WTC11 (cell line): ENCODE measurements around the gene OTOS.

Source experiments
- MXD4 ChIP-seq: fragments of 250-450 bp; sonication (Bioruptor Pico); IDR thresholded peaks from 2 replicates; pipeline ENCODE4 v1.8.0; 2021; ENCODE audit warnings: mild to moderate bottlenecking, moderate library complexity, borderline replicate concordance
- TF ChIP-seq, protein P1 (sequence below): fragments of 200-600 bp; IDR thresholded peaks from 2 replicates; pipeline ENCODE4 v1.8.0; 2022; ENCODE audit warnings: antibody characterized with exemption
- TF ChIP-seq, protein P2 (sequence below): sonication (generic); formaldehyde crosslinking; IDR thresholded peaks from 2 replicates; pipeline ENCODE4 v1.8.0; 2023; ENCODE audit warnings: missing genetic modification reagents

DNA sequence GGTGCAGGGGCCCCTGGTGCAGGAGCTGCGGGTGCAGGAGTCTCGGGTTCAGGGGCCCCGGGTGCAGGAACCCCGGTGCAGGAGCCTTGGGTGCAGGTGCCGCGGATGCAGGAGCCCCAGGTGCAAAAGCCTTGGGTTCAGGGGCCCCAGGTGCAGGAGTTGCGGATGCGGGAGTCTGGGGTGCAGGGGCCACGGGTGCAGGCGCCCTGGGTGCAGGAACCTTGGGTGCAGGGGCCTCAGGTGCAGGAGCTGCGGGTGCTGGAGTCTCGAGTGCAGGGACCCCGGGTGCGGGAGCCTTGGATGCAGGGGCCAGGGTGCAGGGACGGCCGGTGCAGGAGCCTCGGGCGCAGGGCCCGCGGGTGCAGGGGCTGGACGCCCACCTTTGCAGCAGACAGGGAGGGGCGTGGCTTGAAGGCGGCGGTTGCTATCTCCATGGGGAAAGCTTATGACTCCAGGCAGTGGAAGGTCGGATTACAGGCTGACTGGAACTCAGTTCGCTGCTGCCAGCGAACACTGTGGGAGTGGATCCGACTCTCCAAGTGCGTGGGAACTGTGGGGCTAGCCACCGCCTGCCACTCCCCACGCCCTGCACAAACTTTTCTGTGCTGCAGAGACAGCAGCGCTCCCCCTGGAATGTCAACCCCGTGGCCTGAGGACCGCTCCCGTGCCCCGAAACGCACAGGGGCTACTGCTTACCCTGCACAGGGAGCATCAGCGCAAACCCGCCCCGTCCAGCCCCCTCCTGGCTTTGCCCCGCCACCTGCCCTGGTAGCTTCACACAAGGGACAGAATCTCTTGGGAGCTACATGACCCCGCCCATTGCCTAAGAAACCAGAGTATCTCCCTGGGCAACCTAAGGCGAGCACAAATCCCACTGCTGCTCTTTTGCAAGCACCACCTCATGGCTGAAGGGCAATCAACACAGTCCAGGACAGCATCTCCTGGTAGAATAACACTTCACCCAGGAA lies 44.6 kb downstream of the OTOS start:
- TF ChIP-seq, protein P1, sequence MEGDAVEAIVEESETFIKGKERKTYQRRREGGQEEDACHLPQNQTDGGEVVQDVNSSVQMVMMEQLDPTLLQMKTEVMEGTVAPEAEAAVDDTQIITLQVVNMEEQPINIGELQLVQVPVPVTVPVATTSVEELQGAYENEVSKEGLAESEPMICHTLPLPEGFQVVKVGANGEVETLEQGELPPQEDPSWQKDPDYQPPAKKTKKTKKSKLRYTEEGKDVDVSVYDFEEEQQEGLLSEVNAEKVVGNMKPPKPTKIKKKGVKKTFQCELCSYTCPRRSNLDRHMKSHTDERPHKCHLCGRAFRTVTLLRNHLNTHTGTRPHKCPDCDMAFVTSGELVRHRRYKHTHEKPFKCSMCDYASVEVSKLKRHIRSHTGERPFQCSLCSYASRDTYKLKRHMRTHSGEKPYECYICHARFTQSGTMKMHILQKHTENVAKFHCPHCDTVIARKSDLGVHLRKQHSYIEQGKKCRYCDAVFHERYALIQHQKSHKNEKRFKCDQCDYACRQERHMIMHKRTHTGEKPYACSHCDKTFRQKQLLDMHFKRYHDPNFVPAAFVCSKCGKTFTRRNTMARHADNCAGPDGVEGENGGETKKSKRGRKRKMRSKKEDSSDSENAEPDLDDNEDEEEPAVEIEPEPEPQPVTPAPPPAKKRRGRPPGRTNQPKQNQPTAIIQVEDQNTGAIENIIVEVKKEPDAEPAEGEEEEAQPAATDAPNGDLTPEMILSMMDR: no peak
- TF ChIP-seq MXD4 (CRISPR knock-in tag): no peak
- TF ChIP-seq, protein P2, sequence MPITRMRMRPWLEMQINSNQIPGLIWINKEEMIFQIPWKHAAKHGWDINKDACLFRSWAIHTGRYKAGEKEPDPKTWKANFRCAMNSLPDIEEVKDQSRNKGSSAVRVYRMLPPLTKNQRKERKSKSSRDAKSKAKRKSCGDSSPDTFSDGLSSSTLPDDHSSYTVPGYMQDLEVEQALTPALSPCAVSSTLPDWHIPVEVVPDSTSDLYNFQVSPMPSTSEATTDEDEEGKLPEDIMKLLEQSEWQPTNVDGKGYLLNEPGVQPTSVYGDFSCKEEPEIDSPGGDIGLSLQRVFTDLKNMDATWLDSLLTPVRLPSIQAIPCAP (CRISPR knock-in tag): no peak
